ENCODE measurements around the gene CCDC169.
"Not testable (repeated sequence)": the region's sequence is repeated elsewhere in the genome, so short reads cannot be mapped to it uniquely, and the experiment has no call there.

The CCDC169 gene

DNA sequence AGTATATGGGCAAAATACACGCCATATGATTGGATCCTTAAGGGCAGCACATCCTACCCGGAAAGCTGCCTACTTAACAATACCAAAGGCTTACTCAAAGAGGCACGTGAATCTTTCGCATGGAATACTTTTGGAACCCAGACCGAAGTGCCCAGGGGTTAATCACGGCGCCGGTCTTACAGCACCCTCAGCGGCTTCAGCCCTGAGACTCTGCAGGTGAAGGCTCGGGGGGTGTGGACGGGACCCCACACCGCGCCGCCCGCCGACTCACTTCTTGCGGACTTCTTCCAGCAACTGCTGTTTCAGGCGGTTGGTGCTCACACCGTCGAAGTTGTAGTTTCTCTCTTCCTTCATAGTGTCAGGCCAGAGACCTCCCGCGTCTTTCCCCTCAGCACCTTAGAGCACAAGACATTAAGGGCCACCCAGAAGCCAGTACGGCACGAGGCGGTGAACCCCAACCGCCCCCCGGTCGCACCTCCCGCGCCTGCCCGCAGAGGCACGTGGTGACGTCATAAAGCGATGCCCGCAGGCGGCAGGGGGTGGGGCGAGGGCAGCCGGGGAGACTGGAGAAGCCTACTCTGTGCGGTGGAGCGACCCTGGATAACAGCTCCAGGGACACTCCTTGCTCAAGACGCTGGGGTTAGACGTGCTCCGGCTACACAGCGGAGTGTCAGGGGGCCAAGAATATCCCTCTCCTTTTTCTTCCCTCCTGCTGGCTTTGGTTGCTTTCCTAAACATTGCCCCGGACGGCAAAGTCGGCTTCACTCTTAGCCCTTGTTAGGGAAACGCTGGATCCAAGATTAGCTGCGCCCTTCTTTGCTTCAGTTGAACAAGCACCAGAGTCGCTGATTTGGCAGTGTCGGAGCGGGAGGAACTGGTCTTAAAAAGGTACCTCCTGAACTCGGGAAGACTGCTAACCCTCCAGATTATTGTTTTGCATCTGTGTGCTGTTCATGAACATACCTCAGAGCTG, at the start of gene CCDC169:
CCDC169 (minus strand) TSS at position 449 of the 973 bp plus-strand sequence; CDS start at position 354, 95 bp downstream.
- DNase-seq (ENCODE audit: low spot score), result peak; percentile 50

DNA sequence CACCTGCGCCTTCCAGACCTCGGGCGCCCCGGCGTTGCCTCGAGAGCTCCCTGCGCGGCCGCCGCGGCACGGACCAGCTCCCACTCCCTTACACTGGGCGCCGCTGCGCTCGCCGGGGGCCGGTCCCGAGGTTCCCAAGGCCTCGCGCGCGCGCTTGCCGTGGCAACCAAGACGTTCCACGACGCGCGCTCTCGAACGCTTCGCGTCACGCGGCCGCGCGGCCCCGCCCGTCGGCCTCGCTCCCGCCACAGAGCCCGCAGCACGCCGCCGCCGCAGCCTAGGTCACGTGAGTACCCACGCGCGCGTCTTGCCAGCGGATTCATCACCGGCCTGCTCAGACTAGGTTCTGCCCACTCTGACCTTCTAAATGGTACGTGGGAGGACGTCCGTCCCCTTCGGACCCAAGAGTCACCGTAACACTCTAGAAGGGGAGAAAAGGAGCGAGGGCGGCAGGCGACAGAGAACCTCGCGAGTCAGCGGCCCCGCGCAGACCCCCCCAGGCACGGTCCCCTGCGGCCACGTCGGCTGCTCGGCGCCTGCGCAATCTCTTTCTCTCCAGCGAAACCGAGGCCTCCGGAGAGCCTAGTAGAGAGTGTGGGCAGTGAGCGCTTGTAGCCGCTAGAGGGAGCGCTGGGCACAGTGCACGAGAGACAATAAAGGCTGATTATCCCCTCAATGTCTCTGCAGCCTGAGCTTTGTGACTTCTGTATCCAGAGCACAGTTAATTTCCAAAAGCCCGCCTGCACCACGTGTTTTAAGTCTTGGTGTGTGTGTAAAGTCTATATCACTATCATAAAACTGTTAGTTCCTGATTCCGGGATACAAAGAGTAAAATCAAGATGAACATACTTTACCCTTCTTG, 48.8 kb upstream of the CCDC169 start, which contains the start of gene SPART:
SPART (minus strand) TSS at position 173 of the 862 bp plus-strand sequence. CDS start 10,564 bp downstream, outside the sequence.
- peak; percentile 79 for DNase-seq (ENCODE audit: low spot score)

DNA sequence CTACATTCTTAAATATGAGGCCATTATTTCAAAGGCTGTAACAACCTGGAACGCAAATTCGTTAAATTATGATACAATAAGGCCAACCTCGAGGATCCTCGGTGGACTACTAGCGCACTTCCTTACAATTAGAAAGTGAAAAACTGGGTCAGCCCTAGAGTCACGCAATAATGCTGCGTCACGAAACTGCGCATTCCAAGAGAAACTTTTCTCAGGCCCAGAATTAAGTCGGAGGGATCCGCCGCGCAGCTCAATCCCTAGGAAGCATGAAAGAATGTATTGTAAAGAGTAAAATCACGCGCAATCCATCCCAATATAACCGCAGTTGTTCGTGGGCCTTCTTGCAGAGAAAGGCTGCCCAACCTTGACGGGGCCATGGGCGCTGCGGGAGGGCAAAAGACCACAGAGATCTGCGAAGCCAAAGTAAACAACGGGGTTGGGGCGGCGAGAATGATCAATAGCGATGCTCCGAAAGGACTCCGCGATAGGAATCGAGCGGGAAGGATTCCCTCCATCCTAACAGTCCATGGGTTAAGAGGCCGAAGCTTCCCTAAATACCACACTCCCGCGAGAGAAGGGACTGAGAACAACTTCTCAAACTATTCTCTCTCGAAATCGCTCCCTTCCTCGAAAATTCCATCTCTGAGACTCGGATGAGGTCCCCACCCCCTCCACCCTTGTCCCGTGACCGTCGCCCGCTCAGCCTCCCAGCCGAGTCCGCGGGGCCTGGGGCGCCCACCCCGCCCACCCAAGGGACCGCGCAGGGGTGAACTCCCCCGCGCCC, 48.0 kb upstream of the CCDC169 start:
- DNase-seq (ENCODE audit: low spot score), result peak; percentile 56

DNA sequence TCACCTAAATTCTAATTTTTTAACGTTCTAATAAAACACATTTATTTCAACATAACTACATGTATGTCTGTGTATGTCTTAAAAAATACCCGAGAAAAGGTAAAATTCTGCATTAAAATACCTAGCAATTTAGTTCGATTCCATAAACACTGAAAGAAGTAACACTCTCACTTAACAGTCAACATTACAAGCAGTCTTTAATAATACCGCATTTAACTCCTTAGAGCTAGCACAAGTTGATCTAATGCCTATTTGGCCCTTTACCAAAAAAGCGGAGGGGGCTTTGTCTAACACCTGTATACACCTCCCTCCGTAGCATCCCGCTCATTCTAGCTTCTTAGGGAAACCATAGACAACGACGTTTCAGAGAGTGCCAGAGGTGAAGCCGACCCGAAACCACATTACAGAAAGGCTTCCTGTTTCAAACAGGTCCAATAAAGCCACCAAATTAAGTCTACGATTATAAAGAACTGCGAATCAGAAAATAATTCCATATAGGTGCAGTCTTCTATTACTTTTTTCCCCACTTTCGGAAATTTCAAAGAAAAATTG, 47.3 kb upstream of the CCDC169 start:
- no peak for DNase-seq (ENCODE audit: low spot score)

DNA sequence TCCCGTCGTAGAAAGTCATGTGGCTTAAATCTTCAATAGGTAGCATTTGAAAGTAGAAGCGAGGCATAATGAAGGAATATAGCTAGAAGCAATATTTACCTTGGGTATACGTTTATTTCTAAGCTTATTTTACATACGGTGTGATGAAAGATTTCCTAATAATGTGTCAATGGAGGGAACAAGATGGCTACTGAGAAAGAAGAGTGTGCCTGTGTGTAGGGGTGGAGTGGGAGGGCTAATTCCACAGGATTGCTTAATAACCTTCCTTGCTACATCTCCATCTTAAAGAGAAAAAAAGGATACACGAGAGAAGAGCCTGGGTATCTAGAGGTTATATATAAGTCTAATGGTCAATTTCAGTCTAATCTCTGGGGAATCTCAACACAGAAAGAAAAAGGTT, 46.6 kb upstream of the CCDC169 start:
- no peak for DNase-seq (ENCODE audit: low spot score)

DNA sequence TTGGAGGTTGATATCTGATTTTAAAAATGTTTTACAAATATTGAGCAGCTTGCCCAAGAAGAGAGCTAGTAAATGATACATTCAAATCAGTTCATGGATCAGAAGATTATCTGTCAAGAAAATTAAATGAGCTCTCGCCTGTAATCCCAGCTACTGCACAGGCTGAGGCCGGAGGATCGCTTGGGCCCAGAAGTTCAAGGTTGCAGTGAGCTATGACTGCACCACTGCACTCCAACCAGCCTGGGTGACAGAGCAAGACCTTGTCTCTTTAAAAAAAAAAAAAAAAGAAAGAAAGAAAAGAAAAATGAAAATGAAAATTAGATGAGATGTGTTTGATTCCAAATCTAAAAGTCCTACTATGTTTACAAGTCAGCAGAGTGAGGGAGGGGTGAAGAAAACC, 46.2 kb upstream of the CCDC169 start:
- DNase-seq (ENCODE audit: low spot score), result no peak

DNA sequence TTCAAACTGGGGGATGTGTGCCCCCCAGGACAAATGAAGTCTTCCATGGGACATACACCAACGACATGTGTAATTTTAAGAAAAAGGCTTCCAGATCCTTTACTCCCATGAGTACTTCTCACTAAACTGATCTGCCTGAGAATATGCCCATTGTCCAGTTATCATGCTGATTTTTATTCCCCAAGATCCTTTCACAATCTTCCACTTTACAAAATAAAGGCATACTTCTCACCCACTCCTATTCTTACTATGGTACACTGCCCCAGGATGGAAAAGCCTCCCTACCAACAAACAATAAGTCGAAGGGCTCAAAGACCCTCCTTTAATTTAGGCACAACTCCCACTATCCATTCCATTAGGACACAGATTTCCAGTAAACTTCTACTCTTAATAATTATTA, 45.1 kb upstream of the CCDC169 start:
- DNase-seq (ENCODE audit: low spot score), result no peak

DNA sequence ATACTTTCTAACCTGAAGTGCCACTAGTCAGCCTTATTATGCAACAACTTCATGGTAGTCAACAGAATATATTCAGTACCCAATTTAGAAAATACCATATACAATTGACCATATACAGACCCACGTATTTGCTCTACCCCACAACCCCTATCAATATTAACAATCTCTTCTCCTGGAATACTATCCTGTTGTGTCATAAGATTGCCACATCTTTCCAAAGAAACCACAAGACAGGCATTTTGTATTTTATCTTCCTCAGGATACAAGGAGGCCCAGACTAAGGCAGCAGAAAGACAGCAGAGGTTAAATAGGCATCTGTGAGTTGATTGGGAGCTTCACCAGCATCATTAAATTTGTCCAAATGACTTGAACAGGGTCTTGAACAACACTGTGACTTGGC, 44.1 kb upstream of the CCDC169 start:
- DNase-seq (ENCODE audit: low spot score), result peak; percentile 8

DNA sequence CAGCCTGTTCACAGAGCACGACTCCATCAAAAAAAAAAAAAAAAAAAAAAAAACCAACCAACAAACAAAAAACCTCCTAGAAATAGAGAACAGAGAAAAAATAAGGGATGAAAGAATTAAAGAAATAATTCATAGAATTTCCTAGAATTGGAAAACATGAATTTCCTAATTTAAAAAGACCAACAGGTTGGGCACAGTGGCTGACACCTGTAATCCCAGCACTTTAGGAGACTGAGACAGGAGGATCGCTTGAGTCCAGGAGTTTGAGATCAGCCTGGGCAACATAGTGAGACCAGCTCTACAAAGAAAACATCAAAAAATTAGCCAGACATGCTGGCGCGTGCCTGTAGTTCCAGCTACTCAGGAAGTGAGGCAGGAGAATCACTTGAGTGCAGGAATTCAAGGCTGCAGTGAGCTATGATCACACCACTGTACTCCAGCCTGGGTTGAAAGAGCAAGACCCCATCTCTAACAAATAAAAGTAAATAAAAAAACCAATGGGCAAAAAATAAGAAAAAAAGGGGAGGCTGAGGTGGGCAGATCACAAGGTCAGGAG, 42.1 kb upstream of the CCDC169 start:
- no peak for DNase-seq (ENCODE audit: low spot score)

DNA sequence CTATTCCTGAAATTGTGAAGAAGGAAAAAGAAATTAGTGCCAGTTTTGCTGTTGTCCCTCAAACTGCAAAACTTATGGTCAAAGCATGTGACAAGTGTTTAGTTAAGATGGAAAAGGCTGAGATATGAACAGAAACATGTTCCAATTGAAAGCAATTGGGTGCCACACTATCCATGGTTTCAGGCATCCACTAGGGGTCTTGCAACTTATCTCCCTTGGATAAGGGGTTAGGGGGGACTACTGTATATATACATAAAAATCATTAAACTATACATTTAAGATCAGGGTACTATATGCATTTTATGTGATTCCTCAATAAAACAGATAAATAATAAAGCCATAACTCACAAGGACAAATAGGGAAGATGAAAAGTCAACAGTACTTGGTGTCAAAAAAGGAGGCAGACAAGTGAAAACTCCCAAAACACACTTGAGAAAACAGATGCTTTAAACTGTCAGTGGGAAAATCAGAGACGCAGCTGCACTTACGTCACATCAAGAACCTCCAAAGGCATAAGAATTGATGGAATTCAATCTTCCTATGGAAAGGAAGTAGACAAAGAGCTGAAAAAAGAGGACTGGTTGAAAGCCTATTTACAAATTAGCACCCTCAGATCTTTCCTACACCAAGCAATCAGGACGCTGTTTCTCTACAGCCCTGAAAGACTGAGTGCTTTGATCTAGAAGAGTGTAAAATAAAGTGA, 40.5 kb upstream of the CCDC169 start:
- no peak for DNase-seq (ENCODE audit: low spot score)

DNA sequence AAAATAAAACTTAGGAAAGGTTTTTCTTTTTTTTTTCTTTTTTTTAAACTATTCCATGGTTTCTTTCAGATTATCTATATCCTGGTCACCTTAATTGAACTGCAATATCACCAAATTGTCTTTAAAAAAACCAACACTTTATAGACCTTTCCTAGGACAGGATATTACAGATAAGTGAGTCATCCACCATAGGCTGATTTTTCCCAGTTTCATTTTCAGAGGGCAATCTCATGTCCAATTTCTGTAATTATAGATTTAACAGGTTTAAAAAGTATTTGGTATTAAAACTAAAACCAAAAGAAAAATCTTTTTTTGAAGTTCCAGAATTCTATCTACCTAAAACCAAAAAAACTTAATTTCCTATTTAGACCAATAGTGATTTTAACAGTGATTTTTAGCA, 35.4 kb upstream of the CCDC169 start:
- peak; percentile 16 for DNase-seq (ENCODE audit: low spot score)

DNA sequence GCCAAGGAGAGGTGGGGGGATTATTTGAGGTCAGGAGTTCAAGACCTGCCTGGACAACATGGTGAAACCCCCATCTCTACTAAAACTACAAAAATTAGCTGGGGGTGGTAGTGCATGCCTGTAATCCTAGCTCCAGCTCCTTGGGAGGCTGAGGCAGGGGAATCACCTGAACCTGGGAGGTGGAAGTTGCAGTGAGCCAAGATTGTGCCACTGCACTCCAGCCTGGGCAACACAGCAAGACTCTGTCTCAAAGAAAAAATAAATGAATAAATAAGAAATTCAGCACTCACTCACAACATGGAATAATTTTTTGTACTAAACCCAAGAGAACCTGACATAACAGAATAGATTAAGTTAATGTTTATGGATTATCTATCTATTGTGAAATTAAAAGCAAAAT, 34.6 kb upstream of the CCDC169 start:
- not testable (repeated sequence) for DNase-seq (ENCODE audit: low spot score)

DNA sequence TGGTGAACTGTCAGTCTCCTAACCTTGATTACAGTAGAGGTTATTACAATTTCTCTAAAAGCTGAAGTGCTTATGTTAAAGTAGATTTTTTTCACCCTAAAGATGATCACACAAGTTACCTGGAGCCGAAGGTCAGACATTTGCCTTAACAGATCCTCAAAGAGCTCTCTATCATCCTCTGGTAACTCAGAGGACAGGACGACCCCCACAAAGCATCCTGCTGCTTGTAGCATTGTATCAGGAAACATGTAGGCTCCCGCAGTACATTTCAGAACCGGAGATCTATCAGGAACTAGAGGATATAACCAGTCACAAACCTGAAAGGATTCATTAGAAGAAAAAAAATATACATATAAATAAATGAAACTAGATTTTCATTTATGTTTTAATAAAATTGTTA, 33.7 kb upstream of the CCDC169 start:
- no peak for DNase-seq (ENCODE audit: low spot score)

DNA sequence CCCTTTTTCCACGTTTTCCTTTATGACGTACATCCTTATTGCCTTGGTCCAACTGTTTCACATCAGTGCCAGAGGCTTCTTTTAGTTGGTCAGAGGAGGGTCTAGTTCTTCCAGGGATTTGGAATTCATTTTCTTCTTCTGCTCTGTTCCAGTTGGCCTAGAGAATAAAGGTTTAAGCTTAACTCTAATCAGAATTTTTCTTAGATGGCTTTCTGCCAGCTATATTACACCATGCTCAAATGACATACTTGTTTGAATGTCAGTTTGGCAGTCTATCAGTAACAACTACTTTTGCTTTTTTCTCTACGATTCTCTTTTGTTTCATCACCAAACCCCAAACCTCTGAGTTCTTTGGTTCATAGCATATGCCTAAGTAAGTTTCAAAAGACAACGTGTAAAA, 31.7 kb upstream of the CCDC169 start:
- no peak for DNase-seq (ENCODE audit: low spot score)

DNA sequence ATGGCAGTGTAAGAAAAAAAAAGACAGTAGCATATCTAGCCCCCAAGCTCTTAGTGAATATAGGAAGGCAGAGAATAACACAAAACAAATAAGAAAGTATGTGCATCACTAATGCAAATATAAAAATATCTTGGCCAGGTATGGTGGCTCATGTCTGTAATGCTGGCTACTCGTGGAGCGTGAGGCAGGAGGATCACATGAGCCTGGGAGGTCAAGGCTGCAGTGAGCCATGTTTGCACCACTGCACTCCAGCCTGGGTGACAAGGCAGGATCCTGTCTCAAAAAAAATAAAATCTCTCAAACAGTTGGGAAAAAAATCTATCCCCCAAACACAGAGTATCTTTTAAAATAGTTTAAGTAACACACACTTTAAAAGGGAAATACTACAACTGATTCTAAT, 31.2 kb upstream of the CCDC169 start:
- no peak for DNase-seq (ENCODE audit: low spot score)

DNA sequence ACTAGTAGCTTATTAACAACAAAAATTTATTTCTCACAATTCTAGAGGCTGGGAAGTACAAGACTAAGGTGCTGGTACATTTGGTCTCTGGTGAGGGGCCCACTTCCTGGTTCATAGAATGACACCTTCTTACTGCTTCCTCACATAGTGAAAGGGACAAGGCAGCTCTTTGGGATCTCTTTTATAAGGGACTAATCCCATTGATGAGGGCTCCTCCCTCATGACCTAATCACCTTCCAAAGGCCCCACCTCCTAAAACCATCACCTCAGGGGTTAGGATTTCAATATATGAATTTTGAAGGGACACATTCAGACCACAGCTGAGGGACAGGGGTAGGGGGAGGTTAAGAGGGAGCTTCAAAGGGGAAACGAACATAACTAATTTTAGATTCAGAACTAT, 28.3 kb upstream of the CCDC169 start:
- DNase-seq (ENCODE audit: low spot score), result no peak

DNA sequence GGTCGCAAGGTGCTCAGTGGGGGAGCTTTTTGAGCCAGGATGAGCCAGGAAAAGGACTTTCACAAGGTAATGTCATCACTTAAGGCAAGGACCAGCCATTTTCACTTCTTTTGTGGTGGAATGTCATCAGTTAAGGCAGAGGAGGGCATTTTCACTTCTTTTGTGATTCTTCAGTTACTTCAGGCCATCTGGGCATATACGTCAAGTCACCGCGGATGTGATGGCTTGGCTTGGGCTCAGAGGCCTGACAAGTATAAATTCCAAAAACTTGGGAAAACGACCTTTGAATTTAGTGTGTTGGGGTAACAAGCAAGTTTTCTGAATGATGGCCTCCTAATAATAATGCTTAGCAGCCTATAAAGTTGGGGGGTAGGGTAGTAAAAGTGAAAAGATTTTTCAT, 27.3 kb upstream of the CCDC169 start:
- not testable (repeated sequence) for DNase-seq (ENCODE audit: low spot score)

DNA sequence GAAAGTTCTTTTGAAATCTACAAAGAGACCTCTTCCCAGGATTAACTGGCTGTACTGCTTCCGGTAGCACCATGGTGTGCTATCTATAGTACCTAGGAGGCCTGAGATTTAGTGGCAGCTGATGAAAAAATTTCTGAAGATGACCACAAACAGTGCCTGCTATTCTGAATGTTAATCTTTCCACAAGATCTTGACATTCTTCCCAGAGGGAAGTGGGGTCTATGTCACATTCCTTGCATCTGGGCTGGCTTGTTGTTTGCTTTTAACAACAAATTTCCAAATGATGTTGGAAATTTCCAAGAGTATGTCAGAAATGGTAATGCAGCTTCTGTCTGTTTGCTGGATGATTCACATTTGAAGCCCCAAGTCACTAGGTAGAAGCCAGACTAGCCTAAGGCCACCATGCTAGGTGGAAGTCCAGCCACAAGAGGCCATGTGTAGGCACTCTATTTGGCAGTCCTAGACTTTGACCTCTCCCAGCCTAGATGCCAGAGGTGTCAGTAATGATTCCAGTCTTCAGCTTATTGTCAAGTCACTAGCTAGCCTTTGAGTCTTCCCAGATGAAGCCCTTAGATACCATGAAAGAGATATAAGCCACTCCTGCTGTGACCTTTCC, 26.4 kb upstream of the CCDC169 start:
- peak; percentile 15 for DNase-seq (ENCODE audit: low spot score)

DNA sequence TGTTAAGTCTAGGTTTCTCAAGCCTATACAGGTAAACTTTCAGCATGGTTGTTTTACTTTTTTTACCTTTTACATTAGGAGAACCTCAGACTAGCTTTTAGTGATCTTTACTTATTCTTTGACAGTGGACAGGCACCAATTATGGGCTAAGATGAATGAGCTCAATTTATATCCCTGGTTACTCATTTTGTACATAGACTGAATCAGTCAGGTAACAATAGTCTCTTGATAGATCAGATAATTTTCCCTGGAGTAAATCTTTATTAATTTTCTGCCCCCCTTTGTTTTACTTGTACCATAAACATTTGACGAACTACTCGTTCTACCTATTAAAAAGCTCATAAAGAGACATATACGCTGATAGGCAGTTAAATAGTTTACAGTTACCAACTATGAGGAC, 25.8 kb upstream of the CCDC169 start:
- DNase-seq (ENCODE audit: low spot score), result no peak

DNA sequence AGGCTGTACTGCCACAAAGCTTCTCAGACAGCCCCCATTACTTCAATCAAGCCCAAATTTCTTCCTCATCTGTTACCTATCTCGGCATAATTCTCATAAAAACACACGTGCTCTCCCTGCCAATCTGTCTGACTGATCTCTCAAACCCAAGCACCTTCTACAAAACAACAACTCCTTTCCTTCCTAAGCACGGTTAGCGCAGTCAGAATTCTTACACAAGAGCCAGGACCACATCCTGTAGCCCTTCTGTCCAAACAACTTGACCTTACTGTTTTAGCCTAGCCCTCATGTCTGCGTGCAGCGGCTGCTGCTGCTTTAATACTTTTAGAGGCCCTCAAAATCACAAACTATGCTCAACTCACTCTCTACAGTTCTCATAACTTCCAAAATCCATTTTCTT, 22.2 kb upstream of the CCDC169 start:
- DNase-seq (ENCODE audit: low spot score), result not testable (repeated sequence)

Measured in hepatic stellate cell (primary cell).